IMR-90 (cell line): ENCODE data around the gene PHPT1. TPM values are rescaled to one million over a fixed set of nuclear protein-coding genes. Genes with fewer than 3 reads are reported as not detected.

Source experiments
- ATAC-seq: fragments of 200-7000 bp; cut with Tn5 transposase; 2 replicates; pipeline ENCODE4 v1.9.1; 2020; ENCODE audit warnings: low read depth, mild to moderate bottlenecking, moderate library complexity
- BruUV-seq: library from RNA; stranded (reverse); fragments of 400-500 nt; replicated peaks from 2 replicates; lab custom pipeline; 2021; lab: Mats Ljungman, UMichigan
- CTCF ChIA-PET: fragments of 300-600 bp; formaldehyde crosslinking; extraction: SDS; loops from one replicate; lab custom pipeline; 2021; ENCODE audit warnings: antibody characterized with exemption; lab: Yijun Ruan, JAX
- POLR2A ChIA-PET: fragments of 300-600 bp; sonication (Branson Sonifier 250); formaldehyde crosslinking; loops from one replicate; lab custom pipeline; 2022; ENCODE audit warnings: antibody characterized with exemption; ENCODE audit not compliant: unreplicated experiment; lab: Charles Lee
- DNase-seq: peaks from one replicate; pipeline ENCODE4 v3.0.0; 2013
- H2AFZ ChIP-seq: replicated peaks from 2 replicates; pipeline ENCODE3; 2013; ENCODE audit warnings: low read length, mild to moderate bottlenecking; ENCODE audit not compliant: poor library complexity
- H2AK5ac ChIP-seq: 2 replicates; pipeline ENCODE4 v1.6.1; 2013; ENCODE audit warnings: low read depth, low read length, inconsistent platforms
- H2AK9ac ChIP-seq: replicated peaks from 2 replicates; pipeline ENCODE3; 2013; ENCODE audit warnings: mild to moderate bottlenecking, low read depth, low read length, moderate library complexity; ENCODE audit not compliant: poor library complexity
- H2BK120ac ChIP-seq: 2 replicates; pipeline ENCODE4 v1.6.1; 2013; ENCODE audit warnings: low read depth, low read length, inconsistent platforms
- H2BK15ac ChIP-seq: 3 replicates; pipeline ENCODE4 v1.6.1; 2013; ENCODE audit warnings: low read depth, low read length, inconsistent platforms
- H2BK20ac ChIP-seq: 2 replicates; pipeline ENCODE4 v1.6.1; 2013; ENCODE audit warnings: low read depth, mild to moderate bottlenecking, inconsistent platforms, low read length, moderate library complexity
- H2BK5ac ChIP-seq: 2 replicates; pipeline ENCODE4 v1.6.1; 2013; ENCODE audit warnings: mild to moderate bottlenecking, low read depth, low read length, inconsistent platforms; ENCODE audit not compliant: poor library complexity, severe bottlenecking
- H3K14ac ChIP-seq: replicated peaks from 2 replicates; pipeline ENCODE4 v1.6.1; 2013; ENCODE audit warnings: low read depth, low read length, inconsistent platforms
- H3K18ac ChIP-seq: 2 replicates; pipeline ENCODE4 v1.6.1; 2013; ENCODE audit warnings: low read depth, low read length, control low read depth
- H3K23ac ChIP-seq: 2 replicates; pipeline ENCODE4 v1.6.1; 2013; ENCODE audit warnings: low read depth, low read length, inconsistent platforms
- H3K27ac ChIP-seq: 2 replicates; pipeline ENCODE4 v1.5.1; 2013; ENCODE audit warnings: mild to moderate bottlenecking, control low read depth, low read length; ENCODE audit not compliant: insufficient read depth
- H3K27me3 ChIP-seq: 2 replicates; pipeline ENCODE4 v1.6.1; 2013; ENCODE audit warnings: low read length; ENCODE audit not compliant: control insufficient read depth, insufficient read depth
- H3K36me3 ChIP-seq: 2 replicates; pipeline ENCODE4 v1.6.1; 2013; ENCODE audit warnings: low read length, mixed read lengths; ENCODE audit not compliant: control insufficient read depth, insufficient read depth
- H3K4ac ChIP-seq: 2 replicates; pipeline ENCODE4 v1.6.1; 2013; ENCODE audit warnings: low read depth, low read length, inconsistent platforms
- H3K4me1 ChIP-seq: 2 replicates; pipeline ENCODE4 v1.6.1; 2013; ENCODE audit warnings: low read length, mixed read lengths; ENCODE audit not compliant: control insufficient read depth, insufficient read depth
- H3K4me2 ChIP-seq: 2 replicates; pipeline ENCODE4 v1.6.1; 2013; ENCODE audit warnings: low read depth, mild to moderate bottlenecking, control low read depth, low read length, moderate library complexity
- H3K4me3 ChIP-seq: 2 replicates; pipeline ENCODE4 v1.5.1; 2013; ENCODE audit warnings: low read depth, mild to moderate bottlenecking, control low read depth, low read length, moderate library complexity; ENCODE audit not compliant: insufficient read depth
- H3K56ac ChIP-seq: 2 replicates; pipeline ENCODE4 v1.6.1; 2013; ENCODE audit warnings: low read length, inconsistent platforms; ENCODE audit not compliant: insufficient read depth; ENCODE audit errors: extremely low read depth
- H3K79me1 ChIP-seq, 2 experiments: 2 replicates each; pipeline ENCODE4 v1.6.1; 2013; ENCODE audit warnings: low read length in 2 of 2, inconsistent platforms in 1 of 2, low read depth in 1 of 2
- H3K9ac ChIP-seq: 2 replicates; pipeline ENCODE4 v1.6.1; 2013; ENCODE audit warnings: low read depth, low read length, control low read depth
- H3K9me1 ChIP-seq: 2 replicates; pipeline ENCODE4 v1.6.1; 2013; ENCODE audit warnings: low read length, inconsistent platforms; ENCODE audit not compliant: insufficient read depth
- H3K9me3 ChIP-seq: 2 replicates; pipeline ENCODE4 v1.6.1; 2013; ENCODE audit warnings: low read length; ENCODE audit not compliant: control insufficient read depth, insufficient read depth
- H4K20me1 ChIP-seq: 2 replicates; pipeline ENCODE4 v1.6.1; 2013; ENCODE audit warnings: low read length, inconsistent platforms; ENCODE audit not compliant: insufficient read depth
- H4K5ac ChIP-seq: 2 replicates; pipeline ENCODE4 v1.6.1; 2013; ENCODE audit warnings: mild to moderate bottlenecking, low read depth, low read length, control low read depth
- H4K8ac ChIP-seq, 2 experiments: 2 replicates each; pipeline ENCODE4 v1.6.1; 2013; ENCODE audit warnings: low read depth in 2 of 2, low read length in 2 of 2, control low read depth in 1 of 2, inconsistent platforms in 1 of 2
- H4K91ac ChIP-seq: 2 replicates; pipeline ENCODE4 v1.6.1; 2013; ENCODE audit warnings: low read depth, low read length, inconsistent platforms; ENCODE audit not compliant: insufficient read depth
- ELK1 ChIP-seq: fragments of 150-350 bp; IDR thresholded peaks from 2 replicates; pipeline ENCODE4 v1.6.1; 2016; ENCODE audit warnings: low read depth, mild to moderate bottlenecking, low read length, moderate library complexity, borderline replicate concordance
- NFE2L2 ChIP-seq: fragments of 150-350 bp; IDR thresholded peaks from 2 replicates; pipeline ENCODE4 v1.6.1; 2016; ENCODE audit warnings: low read depth, mild to moderate bottlenecking, low read length
- RFX5 ChIP-seq: IDR thresholded peaks from 2 replicates; pipeline ENCODE4 v1.8.0; 2012; ENCODE audit warnings: low read depth, mild to moderate bottlenecking, low read length, moderate library complexity
- USF2 ChIP-seq: fragments of 150-350 bp; IDR thresholded peaks from 2 replicates; pipeline ENCODE4 v1.6.1; 2017; ENCODE audit warnings: mild to moderate bottlenecking, antibody characterized with exemption, low read length, low read depth
- WGBS, 2 experiments: methylation state at CpG; one replicate each; pipeline versions ENCODE4 v1.1.5 to v1.1.7; 2013; ENCODE audit warnings: missing lambda C conversion rate in 2 of 2; ENCODE audit not compliant: insufficient read length in 1 of 2; ENCODE audit errors: extremely low coverage in 2 of 2; 5-methylcytosine and 5-hydroxymethylcytosine counted together
- dilution Hi-C: fragments of 300-500 bp; cut with HindIII; formaldehyde crosslinking; loops from one replicate; pipeline ENCODE4 v1.14.3; 2018; ENCODE audit warnings: low sequenced_read_pairs; ENCODE audit not compliant: unreplicated experiment
- in situ Hi-C: fragments of 300-500 bp; cut with MboI; formaldehyde crosslinking; loops from 3 replicates; pipeline ENCODE4 v1.14.3; 2019; ENCODE audit warnings: low sequenced_read_pairs, inconsistent platforms, mixed read lengths
- intact Hi-C: fragments of 100-400 bp; cut with micrococcal nuclease; formaldehyde crosslinking; loops from 2 replicates; pipeline ENCODE4 v1.10.0; 2022
- polyA plus RNA-seq, 3 experiments: library from polyadenylated mRNA; depleted of rRNA; stranded (reverse); fragments of >200 nt; gene quantifications; 2 replicates each; pipeline ENCODE4 v1.2.3, GENCODE V29; 2012; ENCODE audit warnings: low replicate concordance in 1 of 3
- total RNA-seq: library from RNA; depleted of rRNA; stranded (reverse); fragments of >200 nt; gene quantifications from 2 replicates; pipeline ENCODE4 v1.2.3, GENCODE V29; 2012

The PHPT1 gene
- total and polyA plus RNA-seq, 2 of the 4 experiments (the other 2 are of a cell fraction): 79.8 to 214 TPM

GRCh38 chr9:136880651-136881050 lies 31.4 kb downstream of the PHPT1 start:
- H3K4ac ChIP-seq: no peak overlapping the region
- dilution Hi-C loops: no loop called here
- BruUV-seq: no TSS peak
- H3K79me1 ChIP-seq: no peaks in the 10 kb centered on the region
- H4K5ac ChIP-seq: no peak overlapping the region
- CTCF ChIA-PET: no interaction called here
- H2BK120ac ChIP-seq: no peak overlapping the region
- H2BK5ac ChIP-seq: no peak overlapping the region
- DNase-seq (no peak), ATAC-seq (no peak)
- 92% methylated on average over 4 of the region's 11 CpGs; no CpG with 5 or more reads in 1 of the 2 experiments for WGBS, 2 experiments
- no peaks in the 10 kb centered on the region for H3K36me3 ChIP-seq
- POLR2A ChIA-PET: no interaction called here
- H3K14ac ChIP-seq: no peak overlapping the region
- H4K91ac ChIP-seq: no peak overlapping the region
- no peak overlapping the region for H4K8ac ChIP-seq
- in situ Hi-C loops: no loop called here
- no peak overlapping the region for H2BK20ac ChIP-seq
- H3K4me2 ChIP-seq: no peak overlapping the region
- H3K9me1 ChIP-seq: 0 out of 2 replicates have a peak, but pooled peaks cover 4% of the 10 kb centered on the region
- no peaks in the 10 kb centered on the region for H3K27me3 ChIP-seq
- no peak overlapping the region for H3K23ac ChIP-seq
- H4K20me1 ChIP-seq: no peaks in the 10 kb centered on the region
- no peak overlapping the region for H3K27ac ChIP-seq
- H2BK15ac ChIP-seq: no peak overlapping the region
- no peak overlapping the region for H3K9ac ChIP-seq
- H3K4me3 ChIP-seq: no peak overlapping the region
- H2AFZ ChIP-seq: no peak overlapping the region
- no peak overlapping the region for H3K56ac ChIP-seq
- H2AK9ac ChIP-seq: no peak overlapping the region
- H3K4me1 ChIP-seq: peaks cover 10% of the 10 kb centered on the region
- no peak for TF ChIP-seq NFE2L2
- no peak for TF ChIP-seq ELK1
- no peak for TF ChIP-seq RFX5
- no peak for TF ChIP-seq USF2
- H2AK5ac ChIP-seq: no peak overlapping the region
- H3K9me3 ChIP-seq: no peaks in the 10 kb centered on the region
- intact Hi-C loops: no loop called here
- H3K18ac ChIP-seq: no peak overlapping the region
